Measurements from ENCODE around the gene GRK2. TPM values are rescaled to one million over a fixed set of nuclear protein-coding genes. Genes with fewer than 3 reads are reported as not detected.

The GRK2 gene
- total and polyA plus RNA-seq, 2 of the 8 experiments (the other 6 are each of a cell fraction or from before 2014, with no cell fraction given), result 47.3 to 49.7 TPM

- TF ChIP-seq ASH2L (IDR thresholded peaks at IDR 0.05; ENCODE audit: low read length) (no peak), CTCF (IDR thresholded peaks at IDR 0.05; ENCODE audit: control extremely low read depth in 1 of 3, insufficient read depth in 1 of 3, low read depth in 1 of 3, low read length in 3 of 3) (no peak), SIN3A (conservative IDR thresholded peaks at IDR 0.05 in 1 of 2, IDR thresholded peaks at IDR 0.05 in 1 of 2; ENCODE audit: low read depth in 1 of 2, low read length in 2 of 2) (no peak)
These were observed 55.8 kb downstream of the GRK2 start (continued) for GRCh38 chr11:67322049-67322448.

All from H1 (cell line).